CD4-positive, alpha-beta memory T cell (primary cell): ENCODE results near the gene ADAM12. TPM values are rescaled to one million over a fixed set of nuclear protein-coding genes. Genes with fewer than 3 reads are reported as not detected.
"Not testable (repeated sequence)": the region's sequence is repeated elsewhere in the genome, so short reads cannot be mapped to it uniquely, and the experiment has no call there.

Source experiments
- CTCF ChIA-PET: fragments of 350-600 bp; sonication (Branson Sonifier 250); formaldehyde crosslinking; loops from one replicate; lab custom pipeline; 2021; ENCODE audit warnings: inconsistent platforms; ENCODE audit not compliant: partially characterized antibody; lab: Charles Lee
- POLR2A ChIA-PET: fragments of 350-600 bp; sonication (Branson Sonifier 250); formaldehyde crosslinking; loops from one replicate; lab custom pipeline; 2021; ENCODE audit not compliant: partially characterized antibody; lab: Charles Lee
- DNase-seq, 5 donors: peaks; one replicate each; pipeline versions ENCODE4 v3.0.0 to v3.0.0-alpha.2; 2020 to 2022; ENCODE audit warnings: mixed read lengths in 1 of 5
- H3K27ac ChIP-seq: one replicate; pipeline ENCODE4 v1.7.0; 2013; ENCODE audit warnings: low read depth, low read length
- H3K27me3 ChIP-seq: 2 replicates; pipeline ENCODE4 v1.7.0; 2013; ENCODE audit warnings: mild to moderate bottlenecking, low read length, moderate library complexity; ENCODE audit not compliant: insufficient read depth
- H3K36me3 ChIP-seq: 2 replicates; pipeline ENCODE4 v1.7.0; 2013; ENCODE audit warnings: mild to moderate bottlenecking, low read length, moderate library complexity; ENCODE audit not compliant: insufficient read depth
- H3K4me1 ChIP-seq: 2 replicates; pipeline ENCODE4 v1.7.0; 2013; ENCODE audit warnings: mild to moderate bottlenecking, low read length, moderate library complexity; ENCODE audit not compliant: insufficient read depth
- H3K4me3 ChIP-seq, 2 donors: one replicate each; pipeline ENCODE4 v1.7.0; 2013; ENCODE audit warnings: low read length in 2 of 2, mild to moderate bottlenecking in 1 of 2
- H3K9me3 ChIP-seq, 2 donors: one replicate each; pipeline ENCODE4 v1.7.0; 2013; ENCODE audit warnings: low read length in 2 of 2, control low read depth in 1 of 2; ENCODE audit not compliant: control insufficient read depth in 1 of 2
- H3K27ac Mint-ChIP-seq, 7 donors: one replicate each; pipeline ENCODE4 v1.8.0; 2020 to 2021; ENCODE audit warnings: mixed read lengths in 7 of 7, mild to moderate bottlenecking in 6 of 7, inconsistent platforms in 3 of 7, moderate library complexity in 3 of 7
- H3K27me3 Mint-ChIP-seq, 2 donors: one replicate each; pipeline ENCODE4 v1.8.0; 2020 to 2021; ENCODE audit warnings: mixed read lengths in 2 of 2
- H3K36me3 Mint-ChIP-seq, 2 donors: one replicate each; pipeline ENCODE4 v1.8.0; 2020 to 2021; ENCODE audit warnings: mixed read lengths in 2 of 2, inconsistent platforms in 1 of 2, mild to moderate bottlenecking in 1 of 2
- H3K4me1 Mint-ChIP-seq, 4 donors: one replicate each; pipeline ENCODE4 v1.8.0; 2020 to 2021; ENCODE audit warnings: mixed read lengths in 4 of 4, mild to moderate bottlenecking in 1 of 4
- H3K4me3 Mint-ChIP-seq, 8 donors: one replicate each; pipeline ENCODE4 v1.8.0; 2020 to 2021; ENCODE audit warnings: mixed read lengths in 8 of 8, mild to moderate bottlenecking in 7 of 8, moderate library complexity in 6 of 8, inconsistent platforms in 3 of 8
- H3K9me3 Mint-ChIP-seq, 8 donors: one replicate each; pipeline ENCODE4 v1.8.0; 2020 to 2021; ENCODE audit warnings: mixed read lengths in 8 of 8, mild to moderate bottlenecking in 5 of 8, inconsistent platforms in 3 of 8, moderate library complexity in 1 of 8
- intact Hi-C: fragments of 100-400 bp; cut with micrococcal nuclease; formaldehyde crosslinking; loops from one replicate; pipeline ENCODE4 v1.15.1; 2023
- polyA plus RNA-seq, 2 donors: library from polyadenylated mRNA; unstranded; fragments of 300-500 nt; fragmentation: Illumina TruSeq; gene quantifications; one replicate each; pipeline ENCODE4 v1.2.3, GENCODE V29; 2021
- total RNA-seq, 2 experiments: library from RNA; stranded (reverse); gene quantifications; one replicate each; pipeline ENCODE4 v1.2.3, GENCODE V29; 2021

The ADAM12 gene
- total and polyA plus RNA-seq, 4 experiments from 2014 or later: 0.17 to 2.3 (median 1.1) TPM

DNA sequence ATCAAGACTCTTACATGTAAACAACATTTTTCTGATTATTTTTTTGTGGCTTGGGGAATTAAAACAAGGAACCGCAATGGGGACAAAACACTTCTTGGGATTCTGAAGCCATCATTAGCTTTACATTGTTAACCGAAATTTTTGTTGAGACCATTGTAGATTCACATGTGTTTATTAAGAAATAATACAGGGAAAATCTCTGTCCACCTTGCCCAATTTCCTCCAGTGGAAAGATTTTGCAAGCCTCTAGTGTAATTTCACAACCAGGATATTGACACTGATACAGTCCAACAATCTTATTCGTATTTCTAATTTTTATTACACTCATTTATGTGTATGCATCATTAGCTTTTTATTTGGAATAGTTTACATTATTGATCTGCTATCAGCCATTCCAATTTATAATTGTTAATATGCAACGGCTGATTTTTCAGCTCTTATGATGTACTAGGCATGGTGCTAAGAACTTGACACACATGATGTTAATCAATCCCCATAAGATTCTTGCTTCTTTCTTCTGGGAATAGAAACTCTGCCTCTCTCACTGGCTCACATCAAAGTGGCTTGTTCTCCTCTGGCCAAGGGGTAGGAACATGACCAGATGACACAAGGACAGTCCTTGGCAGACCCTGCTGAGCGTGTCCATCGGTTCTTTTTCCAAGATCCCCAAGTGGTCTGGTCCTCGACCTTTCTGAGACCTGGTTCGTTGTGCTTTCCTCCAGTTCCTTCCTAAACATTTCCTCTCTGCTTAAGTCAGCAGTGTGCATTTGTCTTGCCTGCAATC, 137.6 kb downstream of the ADAM12 start:
- peaks cover 0 to 12% (median 4%) of the 10 kb centered on the region in 8 donors for H3K9me3 Mint-ChIP-seq
- H3K27me3 Mint-ChIP-seq: no peaks in the 10 kb centered on the region
- Histone ChIP-seq H3K9me3 (no peaks in the 10 kb centered on the region), H3K4me1 (no peaks in the 10 kb centered on the region), H3K4me3 (no peak overlapping the region), H3K36me3 (no peaks in the 10 kb centered on the region), H3K27me3 (no peaks in the 10 kb centered on the region), H3K27ac (no peak overlapping the region)
- no peaks in the 10 kb centered on the region for H3K4me1 Mint-ChIP-seq
- DNase-seq: no peak
- intact Hi-C loops: no loop called here
- ChIA-PET POLR2A (no interaction called here), CTCF (no interaction called here)
- H3K27ac Mint-ChIP-seq: peak overlapping the region in 1 of 7 donors; percentile 62
- H3K4me3 Mint-ChIP-seq: no peak overlapping the region
- H3K36me3 Mint-ChIP-seq: peaks cover 0 to 3% of the 10 kb centered on the region in 2 donors

DNA sequence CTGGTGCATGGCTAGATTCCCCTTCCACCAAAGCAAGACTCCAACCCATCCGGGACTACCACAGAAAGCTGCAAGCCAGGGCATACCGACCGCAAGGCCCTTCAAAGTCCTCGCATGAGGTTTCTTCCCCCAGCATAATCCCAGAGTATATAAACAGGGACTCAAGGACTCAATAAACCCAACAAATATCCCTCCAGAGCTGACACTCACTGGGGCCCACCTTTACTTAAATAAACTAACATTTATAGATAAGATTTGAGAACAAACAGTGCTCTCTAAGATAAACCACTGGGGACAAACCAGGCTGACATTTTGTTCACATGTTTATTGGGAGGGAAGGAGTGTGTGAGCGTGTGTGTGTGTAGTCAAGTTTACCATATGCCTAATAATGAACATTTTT, 138.2 kb downstream of the ADAM12 start:
- no peaks in the 10 kb centered on the region for H3K27me3 ChIP-seq
- H3K4me3 ChIP-seq: no peak overlapping the region
- no peak for DNase-seq
- CTCF ChIA-PET: no interaction called here
- no peak overlapping the region for H3K27ac ChIP-seq
- POLR2A ChIA-PET: no interaction called here
- Mint-ChIP-seq H3K4me3 (no peak overlapping the region), H3K27ac (no peak overlapping the region), H3K27me3 (no peaks in the 10 kb centered on the region), H3K9me3 (peaks cover 0 to 12% (median 4%) of the 10 kb centered on the region in 8 donors), H3K4me1 (no peaks in the 10 kb centered on the region), H3K36me3 (no peaks in the 10 kb centered on the region)
- H3K36me3 ChIP-seq: no peaks in the 10 kb centered on the region
- intact Hi-C loops: no loop called here
- no peaks in the 10 kb centered on the region for H3K4me1 ChIP-seq
- no peaks in the 10 kb centered on the region for H3K9me3 ChIP-seq

DNA sequence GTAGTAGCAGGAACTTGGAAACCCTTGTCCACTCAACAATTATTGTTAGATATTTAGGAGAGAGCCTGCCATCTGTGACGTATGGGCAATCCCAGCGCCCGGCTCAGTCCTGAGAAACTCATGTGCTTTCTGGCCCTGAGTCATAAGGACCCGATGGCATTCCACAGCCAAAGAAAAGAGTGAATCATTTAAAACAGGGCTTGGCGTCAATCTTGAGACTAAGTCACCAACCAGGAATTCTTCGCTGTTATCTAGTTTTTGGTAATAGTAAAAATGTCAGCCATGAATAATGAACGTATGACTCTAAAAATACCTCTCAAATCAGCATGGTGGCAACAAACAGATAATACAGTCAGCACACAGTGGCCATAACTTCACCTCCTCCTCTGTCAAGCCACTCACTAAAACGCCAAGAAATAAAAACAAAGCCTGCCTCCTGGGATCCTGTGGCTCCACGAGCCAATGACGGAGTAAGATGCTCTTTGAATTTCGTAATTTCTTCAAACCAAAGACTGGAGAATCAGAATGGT, 140.8 kb downstream of the ADAM12 start:
- H3K4me3 Mint-ChIP-seq: no peak overlapping the region
- H3K36me3 ChIP-seq: no peaks in the 10 kb centered on the region
- H3K4me3 ChIP-seq: no peak overlapping the region
- no peak overlapping the region for H3K27ac ChIP-seq
- ChIA-PET CTCF (no interaction called here), POLR2A (no interaction called here)
- no peak overlapping the region for H3K27ac Mint-ChIP-seq
- intact Hi-C loops: no loop called here
- no peak for DNase-seq
- no peaks in the 10 kb centered on the region for H3K4me1 ChIP-seq
- no peaks in the 10 kb centered on the region for H3K9me3 ChIP-seq
- no peaks in the 10 kb centered on the region for H3K27me3 ChIP-seq
- peaks cover 0 to 12% (median 4%) of the 10 kb centered on the region in 8 donors for H3K9me3 Mint-ChIP-seq
- H3K27me3 Mint-ChIP-seq: no peaks in the 10 kb centered on the region
- H3K36me3 Mint-ChIP-seq: no peaks in the 10 kb centered on the region
- H3K4me1 Mint-ChIP-seq: no peaks in the 10 kb centered on the region

DNA sequence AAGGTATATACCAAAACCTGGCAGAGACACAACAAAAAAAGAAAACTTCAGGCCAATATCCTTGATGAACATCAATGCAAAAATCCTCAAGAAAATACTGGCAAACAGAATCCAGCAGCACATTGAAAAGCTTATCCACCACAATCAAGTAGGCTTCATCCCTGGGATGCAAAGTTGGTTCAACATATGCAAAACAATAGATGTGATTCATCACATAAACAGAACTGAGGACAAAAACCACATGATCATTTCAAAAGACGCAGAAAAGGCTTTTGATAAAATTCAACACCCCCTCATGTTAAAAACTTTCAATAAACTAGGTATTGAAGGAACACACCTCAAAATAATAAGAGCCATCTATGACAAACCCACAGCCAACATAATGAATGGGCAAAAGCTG, 141.9 kb downstream of the ADAM12 start:
- H3K4me3 Mint-ChIP-seq, POLR2A ChIA-PET, H3K9me3 ChIP-seq, H3K27ac ChIP-seq, H3K4me3 ChIP-seq, H3K9me3 Mint-ChIP-seq, DNase-seq, H3K27me3 Mint-ChIP-seq, CTCF ChIA-PET, H3K27ac Mint-ChIP-seq, H3K4me1 ChIP-seq, H3K27me3 ChIP-seq, intact Hi-C loops, H3K36me3 ChIP-seq, H3K4me1 Mint-ChIP-seq, H3K36me3 Mint-ChIP-seq: not testable (repeated sequence)

DNA sequence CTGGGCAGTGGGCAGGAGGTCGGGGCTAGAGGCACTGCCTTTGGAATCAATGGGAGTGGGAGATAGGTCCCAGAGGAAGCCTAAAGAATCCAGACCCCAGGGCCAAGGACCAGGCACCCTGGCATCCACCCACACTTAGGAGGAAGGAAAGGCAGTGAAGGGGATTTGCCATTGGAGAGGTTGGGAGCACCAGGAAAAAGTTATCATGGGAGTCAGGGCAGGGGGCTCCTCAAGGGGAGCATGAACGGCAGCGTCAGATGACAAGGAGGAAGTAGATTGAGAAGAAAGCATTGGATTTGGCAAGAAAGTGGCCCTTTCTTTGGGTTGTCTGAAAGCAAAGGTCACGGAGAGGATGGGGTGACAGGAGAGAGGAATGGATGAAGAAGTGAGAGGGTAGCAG, 142.8 kb downstream of the ADAM12 start:
- Mint-ChIP-seq H3K9me3 (peaks cover 0 to 4% (median 0%) of the 10 kb centered on the region in 8 donors), H3K4me3 (no peak overlapping the region), H3K4me1 (no peaks in the 10 kb centered on the region), H3K27me3 (peaks cover 0 to 2% of the 10 kb centered on the region in 2 donors), H3K36me3 (no peaks in the 10 kb centered on the region), H3K27ac (no peak overlapping the region)
- Histone ChIP-seq H3K27me3 (no peaks in the 10 kb centered on the region), H3K27ac (no peak overlapping the region), H3K36me3 (no peaks in the 10 kb centered on the region), H3K4me3 (no peak overlapping the region), H3K9me3 (no peaks in the 10 kb centered on the region), H3K4me1 (no peaks in the 10 kb centered on the region)
- DNase-seq: no peak
- intact Hi-C loops: no loop called here
- ChIA-PET CTCF (no interaction called here), POLR2A (no interaction called here)

DNA sequence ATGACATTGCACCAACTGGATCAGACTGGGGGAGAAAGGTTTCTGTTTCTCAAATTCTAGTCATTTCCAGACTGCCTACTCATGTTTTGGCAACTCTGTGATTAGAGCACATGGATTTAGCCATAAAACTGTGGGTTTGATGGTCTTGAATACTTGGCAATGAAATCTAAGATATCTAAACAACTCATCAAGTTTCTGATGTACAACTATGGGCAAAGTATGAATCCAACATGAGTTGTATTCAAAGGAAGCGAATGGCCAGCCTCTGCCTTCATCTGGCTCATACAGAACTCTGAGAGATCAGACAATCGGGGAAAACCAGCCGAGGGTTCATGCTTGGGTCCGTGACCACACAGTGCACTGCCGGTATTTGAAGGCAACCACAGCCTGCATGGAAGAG, 144.3 kb downstream of the ADAM12 start:
- peaks cover 0 to 2% of the 10 kb centered on the region in 2 donors for H3K27me3 Mint-ChIP-seq
- CTCF ChIA-PET: no interaction called here
- H3K27me3 ChIP-seq: no peaks in the 10 kb centered on the region
- no peaks in the 10 kb centered on the region for H3K36me3 ChIP-seq
- no peak for DNase-seq
- H3K4me3 Mint-ChIP-seq: no peak overlapping the region
- H3K27ac Mint-ChIP-seq: no peak overlapping the region
- H3K9me3 Mint-ChIP-seq: peaks cover 0 to under 1% (median 0%) of the 10 kb centered on the region in 8 donors
- H3K4me1 ChIP-seq: no peaks in the 10 kb centered on the region
- no peaks in the 10 kb centered on the region for H3K9me3 ChIP-seq
- H3K4me3 ChIP-seq: no peak overlapping the region
- H3K36me3 Mint-ChIP-seq: no peaks in the 10 kb centered on the region
- POLR2A ChIA-PET: no interaction called here
- intact Hi-C loops: no loop called here
- no peak overlapping the region for H3K27ac ChIP-seq
- H3K4me1 Mint-ChIP-seq: no peaks in the 10 kb centered on the region

DNA sequence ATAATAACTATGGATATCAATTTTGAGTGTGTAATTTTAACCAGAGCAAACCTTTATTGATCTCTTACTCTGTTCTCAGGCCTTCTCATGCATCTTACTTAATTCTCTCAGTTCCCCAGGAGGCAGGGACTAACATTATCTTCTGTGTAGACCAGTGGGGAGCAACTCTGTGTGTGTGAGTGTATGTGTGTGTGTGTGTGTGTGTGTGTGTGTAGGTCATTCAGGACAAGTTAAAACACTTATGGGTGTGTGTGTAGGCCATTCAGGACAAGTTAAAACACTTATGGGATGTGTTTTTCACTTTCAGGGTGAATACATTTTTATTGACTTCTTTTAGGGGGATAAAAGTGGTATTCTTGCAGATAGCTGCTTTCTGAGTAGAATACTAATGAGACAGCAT, 145.0 kb downstream of the ADAM12 start:
- no peak for DNase-seq
- Histone ChIP-seq H3K4me1 (no peaks in the 10 kb centered on the region), H3K27me3 (no peaks in the 10 kb centered on the region), H3K27ac (no peak overlapping the region), H3K36me3 (no peaks in the 10 kb centered on the region), H3K9me3 (no peaks in the 10 kb centered on the region), H3K4me3 (no peak overlapping the region)
- Mint-ChIP-seq H3K27ac (no peak overlapping the region), H3K36me3 (no peaks in the 10 kb centered on the region), H3K27me3 (peaks cover 0 to 2% of the 10 kb centered on the region in 2 donors), H3K4me3 (no peak overlapping the region), H3K9me3 (no peaks in the 10 kb centered on the region), H3K4me1 (no peaks in the 10 kb centered on the region)
- intact Hi-C loops: no loop called here
- CTCF ChIA-PET: no interaction called here
- POLR2A ChIA-PET: no interaction called here
